ENCODE results near the gene MORN5.

Gene MORN5

GRCh38 chr9:122144836-122145591, 14.7 kb upstream of the MORN5 start:
- DNase-seq = no peak

GRCh38 chr9:122145592-122145863, 14.2 kb upstream of the MORN5 start:
- DNase-seq = no peak

- no peak for DNase-seq
Observed at GRCh38 chr9:122151267-122151828, 8.4 kb upstream of the MORN5 start.

GRCh38 chr9:122155796-122156195, 3.9 kb upstream of the MORN5 start:
- DNase-seq = no peak

GRCh38 chr9:122158202-122158601, 1.5 kb upstream of the MORN5 start:
- peak; percentile 66 for DNase-seq

DNA sequence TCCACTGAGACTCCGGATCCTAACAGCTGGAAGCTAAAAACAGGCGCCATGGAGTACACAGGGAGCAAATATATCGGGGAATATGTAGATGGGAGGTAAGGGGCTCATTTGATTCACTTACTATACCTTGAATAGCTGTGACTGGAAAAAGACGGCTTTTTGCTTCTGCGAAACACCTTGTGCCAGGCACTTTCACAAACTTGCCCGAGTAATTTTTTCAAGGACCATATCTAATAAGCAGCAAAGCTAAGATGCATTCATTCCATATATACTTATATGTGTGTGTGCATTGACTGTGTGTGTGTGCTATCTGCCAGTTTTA, 178 bp downstream of the MORN5 start:
- no peak for DNase-seq

DNA sequence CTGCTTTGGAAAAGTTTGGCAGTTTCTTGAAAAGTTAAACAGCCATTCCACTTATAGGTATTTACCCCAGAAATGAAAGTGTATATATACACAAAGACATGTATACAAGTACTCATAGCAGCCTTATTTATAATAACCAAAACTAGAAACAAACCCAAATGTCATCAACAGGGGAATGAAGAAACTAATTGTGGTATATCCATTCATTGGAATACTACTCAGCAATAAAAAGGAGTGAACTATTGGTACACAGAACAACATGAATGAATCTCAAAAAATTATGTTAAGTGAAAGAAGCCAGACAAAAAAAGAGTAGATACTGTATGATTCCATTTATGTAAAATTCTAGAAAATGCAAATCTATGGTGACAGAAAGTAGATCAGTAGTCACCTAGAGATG, 2.7 kb downstream of the MORN5 start:
- no peak for DNase-seq

DNA sequence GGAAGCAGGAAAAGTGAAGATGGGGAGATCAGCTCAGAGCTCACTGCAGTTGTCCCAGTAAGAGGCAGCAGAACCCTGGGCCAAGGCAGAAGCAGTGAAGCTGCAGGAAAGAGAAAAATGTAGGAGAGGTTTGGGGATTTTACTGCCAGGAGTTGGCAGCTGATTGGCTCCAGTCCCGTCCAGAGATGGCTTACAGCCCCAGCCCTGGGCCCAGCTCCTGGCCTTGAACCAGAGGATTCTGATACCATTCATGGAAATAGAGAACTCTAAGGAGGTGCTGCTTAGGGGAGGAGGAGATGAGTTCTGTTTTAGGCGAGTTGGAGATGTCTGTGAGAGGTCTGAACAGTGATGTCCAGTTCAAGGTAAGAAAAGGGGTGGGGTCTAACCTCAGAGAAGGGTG, 4.6 kb downstream of the MORN5 start:
- no peak for DNase-seq

- no peak for DNase-seq
Observed at GRCh38 chr9:122168356-122168755, 8.6 kb downstream of the MORN5 start.

DNA sequence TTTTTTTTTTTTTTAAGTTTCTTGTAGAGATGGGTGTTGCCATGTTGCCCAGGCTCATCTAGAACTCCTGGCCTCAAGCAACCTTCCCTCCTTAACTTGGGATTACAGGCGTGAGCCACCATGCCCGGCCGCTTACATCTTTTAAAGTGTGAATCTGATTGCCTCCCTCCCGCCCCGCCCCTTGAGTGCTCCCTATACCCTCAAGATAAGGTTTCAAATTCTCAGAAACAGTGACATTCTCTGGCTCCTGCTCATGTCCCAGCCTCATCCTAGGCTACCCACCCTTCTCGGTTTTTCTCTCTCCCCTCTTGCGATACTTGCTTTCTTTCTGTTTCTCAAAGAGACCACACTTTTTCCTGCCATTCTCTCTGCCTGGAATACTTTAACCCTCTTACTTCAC, 12.4 kb downstream of the MORN5 start:
- DNase-seq = no peak

DNA sequence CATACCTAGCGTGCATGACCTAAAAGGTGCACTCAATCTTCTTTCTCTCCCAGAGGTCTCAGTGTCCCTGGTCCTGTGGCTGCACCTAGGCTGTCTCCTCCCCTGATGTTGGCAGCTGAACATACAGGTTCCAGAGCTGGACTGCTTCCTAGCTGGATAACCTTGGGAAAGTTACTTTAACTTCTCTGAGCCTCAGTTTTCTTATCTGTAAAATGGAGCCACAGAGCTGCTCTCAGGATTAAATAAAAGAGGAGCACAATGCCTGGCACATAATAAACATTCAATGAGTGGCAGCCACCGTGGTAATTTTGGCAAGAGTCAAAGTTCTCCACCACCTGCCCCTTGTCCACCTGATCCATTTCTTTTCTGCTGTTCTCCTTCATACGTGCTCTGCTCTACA, 14.0 kb downstream of the MORN5 start:
- DNase-seq = no peak

- no peak for DNase-seq
Observed at GRCh38 chr9:122176916-122177315, 17.2 kb downstream of the MORN5 start.

- DNase-seq = no peak
Observed at GRCh38 chr9:122179054-122179689, 19.5 kb downstream of the MORN5 start.

DNA sequence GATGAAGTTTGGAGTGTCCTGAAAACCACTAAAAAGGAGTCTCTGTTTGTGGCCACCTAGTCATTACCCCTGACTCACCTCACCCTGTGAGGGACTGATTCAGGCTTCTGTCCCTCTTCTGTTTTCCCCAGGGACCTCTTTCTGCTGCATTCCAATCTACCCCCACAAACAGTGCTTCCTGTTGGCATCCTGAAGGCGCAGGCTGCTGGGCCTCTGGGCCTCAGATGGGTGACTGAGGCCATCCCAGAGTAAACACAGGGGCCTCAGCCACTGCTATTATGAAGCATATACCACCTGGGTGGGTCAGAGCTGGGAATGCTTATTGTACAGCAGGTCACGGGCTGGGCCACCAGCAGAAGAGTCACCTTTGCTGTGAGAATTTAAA, 20.0 kb downstream of the MORN5 start:
- DNase-seq = no peak

DNA sequence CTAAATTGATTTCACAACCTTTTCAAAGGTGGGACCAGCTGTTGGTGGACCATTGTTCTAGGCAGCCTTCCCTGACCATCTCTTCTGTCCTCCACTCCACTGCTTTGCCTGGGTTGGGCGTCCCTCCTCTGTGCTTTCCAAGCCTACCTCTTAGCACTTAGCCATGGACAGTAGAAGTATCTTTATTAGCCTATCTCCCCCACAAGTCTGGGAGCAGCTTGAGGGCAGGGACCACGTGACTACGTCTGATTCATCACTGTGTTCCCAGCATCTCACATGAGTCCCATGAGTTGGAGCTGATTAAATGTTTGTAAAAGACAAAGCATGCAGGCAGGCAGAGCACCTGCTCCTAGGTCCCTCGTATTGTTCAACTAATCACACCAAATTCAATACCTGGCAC, 20.9 kb downstream of the MORN5 start:
- no peak for DNase-seq

- no peak for DNase-seq
Observed at GRCh38 chr9:122183501-122183900, 23.8 kb downstream of the MORN5 start.

GRCh38 chr9:122184551-122184950, 24.8 kb downstream of the MORN5 start:
- no peak for DNase-seq

DNA sequence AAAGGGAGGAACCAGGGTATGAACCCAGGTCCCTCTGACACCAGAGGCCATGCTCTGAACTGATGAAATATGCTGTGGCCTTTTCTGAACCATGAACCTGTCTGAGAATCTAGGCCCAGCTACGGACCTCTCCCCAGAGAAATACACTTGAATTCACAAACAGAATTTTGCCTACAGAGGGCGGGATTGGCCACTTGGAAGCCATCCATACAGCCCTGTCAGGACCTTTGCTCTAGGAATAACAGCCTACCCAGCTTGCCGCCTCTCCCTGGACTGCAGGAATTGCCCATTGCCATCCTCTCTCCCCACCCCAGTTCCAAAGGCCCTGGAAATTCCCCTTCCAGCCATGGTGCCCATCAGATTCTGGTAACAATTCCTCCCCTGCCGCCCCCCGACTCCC, 26.6 kb downstream of the MORN5 start:
- DNase-seq = no peak

- no peak for DNase-seq
Observed at GRCh38 chr9:122186777-122187470, 27.2 kb downstream of the MORN5 start.

DNA sequence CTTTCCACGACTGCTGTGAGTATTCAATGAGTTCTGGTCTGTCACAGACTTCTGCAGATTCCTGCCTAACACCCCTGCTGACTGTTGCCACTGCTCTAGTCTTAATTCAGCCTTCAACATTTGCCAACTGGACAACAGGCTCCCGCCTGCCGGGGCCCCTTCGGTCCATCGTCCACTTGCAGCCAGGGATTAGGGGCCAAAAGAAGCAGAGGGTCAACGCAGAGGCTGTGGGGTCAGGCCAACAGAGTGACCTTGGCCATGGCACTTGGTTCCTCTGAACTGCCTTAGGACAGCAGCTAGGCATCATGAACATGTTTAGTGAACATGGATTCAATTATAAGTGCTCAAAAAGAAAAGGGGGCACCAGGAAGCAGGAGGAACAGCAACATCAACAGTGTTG, 28.7 kb downstream of the MORN5 start:
- DNase-seq = no peak

GRCh38 chr9:122190597-122191381, 31.1 kb downstream of the MORN5 start:
- DNase-seq = no peak

- no peak for DNase-seq
Observed at GRCh38 chr9:122191584-122191983, 31.9 kb downstream of the MORN5 start.

DNA sequence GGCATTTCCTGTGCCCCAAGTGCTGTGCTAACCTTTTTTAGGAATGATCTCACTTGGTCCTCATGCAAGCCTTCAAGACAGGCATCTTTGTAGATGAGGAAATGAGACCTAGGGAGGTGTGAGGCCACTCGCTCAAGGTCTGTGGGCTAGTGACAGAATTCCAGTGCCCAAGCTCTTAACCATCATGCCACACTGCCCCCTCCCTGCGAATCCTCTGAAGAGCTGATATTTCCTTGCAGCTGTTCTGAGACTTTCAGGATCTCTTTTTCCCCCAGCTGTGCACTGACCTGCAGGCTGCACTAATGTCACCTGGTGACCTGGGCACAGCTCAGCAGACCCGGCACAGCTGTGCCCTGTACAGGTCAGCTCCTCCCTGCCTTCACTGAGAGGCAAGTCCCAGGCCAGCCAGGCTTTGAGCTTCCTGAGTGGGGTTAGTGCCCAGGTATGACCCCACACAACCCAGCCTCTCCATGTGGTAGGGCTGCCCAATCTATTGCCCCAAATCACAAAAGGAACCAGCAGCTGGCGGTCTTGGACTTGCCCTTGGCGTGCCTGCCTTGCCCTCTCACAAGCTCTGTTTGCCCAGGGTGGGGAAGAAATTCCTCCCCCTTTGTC, 32.7 kb downstream of the MORN5 start:
- no peak for DNase-seq
